Umbilical cord (tissue), 2 donors: ENCODE measurements around the gene CHD1. TPM values are rescaled to one million over a fixed set of nuclear protein-coding genes. Genes with fewer than 3 reads are reported as not detected.

Source experiments
- DNase-seq: peaks from one replicate; pipeline ENCODE4 v3.0.0-alpha.2; 2015; ENCODE audit warnings: low spot score
- total RNA-seq: library from RNA; depleted of rRNA; stranded (reverse); fragments of >200 nt; gene quantifications from one replicate; pipeline ENCODE4 v1.2.3, GENCODE V29; 2014; ENCODE audit warnings: low replicate concordance; ENCODE audit not compliant: insufficient read depth

CHD1 gene
- total RNA-seq, 1 donor from 2014 or later, result 98.0 TPM

- no peak for DNase-seq
Observed at GRCh38 chr5:98813755-98814154, 115.1 kb downstream of the CHD1 start.

- DNase-seq, result no peak
Observed at GRCh38 chr5:98810206-98810605, 118.6 kb downstream of the CHD1 start.

GRCh38 chr5:98807806-98808205 is 121.0 kb downstream of the CHD1 start:
- no peak for DNase-seq

GRCh38 chr5:98805070-98805469 is 123.7 kb downstream of the CHD1 start:
- DNase-seq, result no peak

GRCh38 chr5:98804066-98804465 is 124.7 kb downstream of the CHD1 start:
- DNase-seq, result no peak

Other genes with a start within 250 kb of the CHD1 start
- gene RGMB, start 155.3 kb downstream of the CHD1 start, total RNA-seq, result 10.6 TPM